Mesenteric fat pad (tissue), 1 donor: ENCODE results near the gene ARFGAP2. TPM values are rescaled to one million over a fixed set of nuclear protein-coding genes. Genes with fewer than 3 reads are reported as not detected.
"Not testable (repeated sequence)": the region's sequence is repeated elsewhere in the genome, so short reads cannot be mapped to it uniquely, and the experiment has no call there.

Experiments used
- DNase-seq: peaks from one replicate; pipeline ENCODE4 v3.0.0-alpha.2; 2020; ENCODE audit warnings: low spot score
- long read RNA-seq: library from polyadenylated mRNA; unstranded; transcript quantifications from one replicate; pipeline ENCODE4 v2.0.0, GENCODE V29; 2020
- total RNA-seq: library from RNA; stranded (reverse); fragmentation: NEBNext Ultra II Directional; extraction: Animal tissue kit (Norgen Biotek cat#: 25700); gene quantifications from one replicate; pipeline ENCODE4 v1.2.1, GENCODE V29; 2021
- donor health status: DM: yes; HTN: yes; CAD: no.

ARFGAP2 gene
- 57.0 TPM for total RNA-seq
- long read RNA-seq, transcript ARFGAP2-216 (2 exons, 519 nt), result minor isoform, 5 of 256 reads
- long read RNA-seq, transcript ARFGAP2-205 (16 exons, 2,976 nt), result major isoform, 170 of 256 reads
- long read RNA-seq, partial matches to known transcripts, result 24 of 256 reads
- long read RNA-seq, other reads (novel, unspliced or antisense), result 50 of 256 reads

DNA sequence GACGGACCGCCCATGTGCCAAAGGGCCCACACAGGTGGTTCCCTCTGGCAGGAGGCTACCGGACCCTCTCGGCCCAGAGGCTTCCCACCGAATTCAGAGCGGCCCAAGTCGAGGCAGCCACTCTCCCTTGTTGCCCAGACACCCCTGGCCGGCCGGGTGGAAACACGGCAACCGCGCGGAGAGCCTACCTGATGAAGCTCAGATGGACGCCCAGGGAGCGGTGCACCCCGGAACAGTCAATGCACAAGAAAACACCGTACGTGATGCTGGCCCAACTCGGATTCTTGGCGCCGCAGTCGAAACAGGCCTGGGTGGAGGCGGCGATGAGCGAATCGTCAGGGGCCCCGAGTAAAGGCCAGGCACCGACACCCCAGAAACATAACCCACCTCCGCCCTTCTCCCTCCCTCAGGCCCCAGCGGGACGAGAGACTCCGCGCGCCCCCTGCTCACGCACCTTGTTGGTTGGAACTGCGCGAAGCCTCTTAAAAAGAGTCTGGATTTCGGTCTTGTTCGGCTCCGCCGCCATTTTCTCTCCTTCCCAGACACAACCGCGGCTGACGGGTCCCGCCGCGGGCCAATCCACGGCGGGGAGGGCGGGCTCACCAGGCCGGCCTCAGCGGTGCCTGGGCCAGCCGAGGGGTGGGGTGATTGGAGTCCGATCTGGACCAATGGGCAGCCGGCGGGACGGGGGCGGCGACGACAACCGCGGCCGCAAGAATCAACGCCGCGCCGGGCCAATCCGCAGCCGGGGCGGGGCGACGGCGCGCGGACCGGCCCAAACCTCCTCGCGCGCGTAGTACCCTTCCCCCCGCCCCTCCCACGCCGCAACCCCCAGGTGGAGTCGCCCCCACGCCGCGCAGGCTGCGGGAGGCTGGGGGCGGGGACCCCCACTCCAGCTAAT lies at the start of gene ARFGAP2:
Gene ARFGAP2, minus strand, starts transcription at position 552 of the 901 bp plus-strand sequence. Its CDS starts 26 bp downstream, at position 526.
- DNase-seq, result peak; percentile 98

DNA sequence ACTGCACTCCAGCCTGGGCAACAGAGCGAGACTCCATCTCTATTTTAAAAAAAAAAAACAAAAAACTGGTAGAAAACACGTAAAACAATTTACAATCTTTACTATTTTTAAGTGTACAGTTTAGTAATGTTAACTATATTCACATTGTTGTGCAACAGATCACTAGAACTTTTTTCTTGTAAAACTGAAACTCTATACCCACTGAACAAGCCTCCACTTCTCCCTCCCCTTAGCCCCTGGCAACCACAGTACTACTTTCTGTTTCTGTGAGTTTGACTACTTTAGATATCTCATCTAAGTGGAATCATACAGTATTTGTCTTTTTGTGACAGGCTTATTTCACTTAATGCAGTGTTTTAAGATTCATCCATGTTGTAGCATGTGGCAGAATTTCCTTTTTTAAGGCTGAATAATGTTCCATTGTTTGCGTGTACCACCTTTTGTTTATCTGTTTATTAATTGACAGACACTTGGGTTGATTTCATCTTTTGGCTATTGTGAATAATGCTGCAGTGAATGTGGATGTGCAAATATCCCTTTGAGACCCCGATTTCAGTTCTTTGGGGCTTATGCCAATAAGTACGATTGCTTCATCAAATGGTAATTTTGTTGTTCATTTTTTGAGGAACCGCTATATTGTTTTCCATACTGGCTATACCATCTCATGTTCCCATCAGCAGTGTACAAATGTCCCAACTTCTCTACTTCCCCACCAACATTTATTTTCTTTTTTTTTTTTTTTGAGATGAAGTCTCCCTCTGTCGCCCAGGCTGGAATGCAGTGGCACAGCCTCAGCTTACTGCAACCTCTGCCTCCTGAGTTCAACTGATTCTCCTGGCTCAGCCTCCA lies 49.1 kb upstream of the ARFGAP2 start:
- DNase-seq, result no peak

DNA sequence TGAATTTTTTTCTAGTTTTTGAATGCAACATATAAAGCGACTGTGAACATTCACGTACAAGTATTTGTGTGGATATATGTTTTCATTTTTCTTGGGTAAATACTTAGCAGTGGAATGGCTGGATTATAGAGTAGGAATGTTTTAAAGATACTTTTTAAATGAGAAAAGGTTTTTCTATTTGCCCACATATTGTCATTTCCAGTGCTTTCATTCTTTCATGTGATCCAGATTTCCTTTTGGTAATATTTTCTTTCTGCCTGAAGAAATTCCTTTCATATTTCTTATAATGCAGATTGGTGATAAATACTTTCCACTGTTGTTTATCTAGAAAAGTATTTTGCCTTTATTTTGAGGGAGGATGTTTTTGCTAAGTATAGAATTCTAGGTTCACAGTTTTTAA lies 46.0 kb upstream of the ARFGAP2 start:
- DNase-seq, result no peak

DNA sequence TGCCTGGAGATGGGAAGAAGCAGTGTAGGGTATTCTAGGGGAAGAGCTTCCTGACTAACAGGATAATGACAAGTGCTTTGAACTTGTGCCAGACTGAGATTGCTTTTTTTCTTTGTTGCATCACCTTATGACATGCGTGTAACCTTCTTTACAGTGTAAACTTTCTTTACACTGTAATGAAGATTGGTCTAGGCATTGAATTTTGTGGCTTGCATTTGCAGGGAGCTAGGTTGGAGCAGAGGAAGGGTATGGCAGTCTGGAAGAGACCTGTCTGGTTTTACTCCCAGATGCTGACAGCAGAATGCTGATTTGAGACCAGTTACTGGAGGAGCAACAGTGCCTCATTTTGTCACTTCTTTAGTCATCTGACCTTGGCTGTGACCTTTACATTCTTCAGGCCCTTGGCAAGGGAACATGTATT lies 43.7 kb upstream of the ARFGAP2 start:
- no peak for DNase-seq

DNA sequence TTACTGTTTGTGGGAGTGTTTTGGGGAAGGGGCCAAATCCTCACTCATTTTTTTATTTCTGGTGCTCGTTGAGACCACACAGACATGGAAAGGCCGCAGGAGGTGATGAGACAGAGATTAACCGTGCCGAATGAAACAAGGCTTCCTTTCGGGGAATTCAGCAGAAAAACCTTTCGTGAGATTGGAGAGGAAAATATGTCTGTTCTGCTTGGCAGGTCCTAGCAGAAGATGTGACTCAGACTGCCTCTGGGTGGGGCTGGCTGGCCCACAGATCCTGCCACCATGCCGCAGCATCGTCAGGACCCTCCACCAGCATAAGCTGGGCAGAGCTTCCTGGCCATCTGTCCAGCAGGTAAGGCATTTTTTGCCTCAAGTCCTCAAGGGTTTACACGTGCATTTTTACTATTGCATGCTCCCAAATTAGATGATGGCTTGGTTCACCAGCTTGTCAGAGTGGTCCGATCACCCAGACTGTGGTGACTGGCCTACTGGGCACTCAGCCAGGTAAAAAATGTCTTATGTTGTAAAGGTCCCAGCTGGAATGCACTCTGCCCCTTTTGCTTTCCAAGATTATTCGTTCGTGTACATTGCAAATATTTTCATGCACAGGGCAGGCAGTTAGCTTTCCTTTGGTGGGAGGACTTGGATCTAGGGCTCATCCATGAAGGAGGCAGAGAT lies 39.6 kb upstream of the ARFGAP2 start:
- no peak for DNase-seq

DNA sequence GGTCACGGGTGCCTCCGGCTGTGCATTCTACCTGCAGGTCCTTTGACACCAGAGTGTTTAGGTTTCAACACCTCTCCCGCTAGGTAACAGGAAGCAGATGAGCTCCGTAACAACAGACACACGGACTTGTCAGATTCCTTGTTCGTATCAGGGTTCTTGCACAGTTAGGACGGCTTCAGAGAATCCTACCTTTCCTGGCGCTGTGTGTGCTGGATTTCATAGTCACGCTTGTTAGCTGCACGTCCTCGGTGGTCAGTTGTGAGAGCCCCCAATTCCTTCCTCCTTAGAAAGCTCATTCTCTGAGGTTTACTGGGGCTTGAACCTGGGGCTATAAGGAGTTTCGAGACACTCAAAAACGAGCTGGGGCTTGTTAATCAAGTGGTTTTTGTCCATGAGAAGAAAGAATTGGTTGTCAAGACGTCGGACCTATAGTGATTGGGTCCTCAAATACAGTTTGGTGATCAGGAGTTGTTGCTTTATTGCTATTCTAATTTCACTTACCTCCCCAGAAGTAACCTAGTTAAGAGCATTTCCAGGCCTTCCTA lies 38.8 kb upstream of the ARFGAP2 start:
- no peak for DNase-seq

DNA sequence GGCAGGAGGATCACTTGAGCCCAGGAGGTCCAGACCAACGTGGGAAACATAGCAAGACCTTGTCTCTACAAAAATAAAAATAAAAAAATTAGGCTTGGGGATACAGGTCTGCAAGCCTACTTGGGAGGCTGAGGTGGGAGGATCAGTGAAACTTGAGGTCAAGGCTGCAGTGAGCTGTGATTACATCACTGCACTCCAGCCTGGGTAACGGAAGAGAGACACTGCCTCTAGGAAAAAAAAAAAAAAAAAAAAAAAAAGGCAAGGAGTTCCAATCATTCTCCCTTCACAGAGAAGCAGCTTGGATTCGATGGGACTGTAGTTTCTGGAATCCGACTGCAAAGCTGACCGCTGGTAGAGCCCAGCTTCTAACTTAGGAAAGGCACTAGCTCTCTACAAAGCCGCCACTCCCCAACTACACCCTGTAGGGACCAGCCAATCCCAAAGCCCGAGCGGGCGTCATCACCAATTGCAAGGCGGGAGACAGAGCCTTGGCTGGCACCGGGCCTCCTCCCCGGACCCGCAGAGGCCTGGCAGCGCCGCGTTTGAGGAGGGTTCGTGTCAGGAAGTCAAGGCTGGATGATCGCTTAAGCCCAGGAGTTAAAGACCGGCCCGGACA lies 37.4 kb upstream of the ARFGAP2 start:
- DNase-seq, result peak; percentile 95

DNA sequence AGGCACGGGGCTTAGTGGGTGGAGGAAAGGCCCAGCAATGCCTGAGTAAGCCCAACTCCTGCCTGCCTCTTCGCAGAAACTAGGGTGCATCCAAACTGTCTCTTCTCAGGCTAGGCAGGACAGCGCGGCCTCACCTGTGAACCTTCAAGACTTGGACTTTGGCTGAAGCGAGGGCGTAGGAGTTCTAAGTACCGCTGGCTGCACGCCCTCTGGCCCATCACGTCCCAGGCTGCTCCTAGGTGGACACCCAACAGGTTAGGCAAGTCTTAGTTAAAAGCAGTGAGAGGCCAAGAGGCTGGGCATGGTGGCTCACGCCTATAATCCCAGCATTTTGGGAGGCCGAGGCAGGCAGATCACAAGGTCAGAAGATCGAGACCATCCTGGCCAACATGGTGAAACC lies 36.3 kb upstream of the ARFGAP2 start:
- no peak for DNase-seq

DNA sequence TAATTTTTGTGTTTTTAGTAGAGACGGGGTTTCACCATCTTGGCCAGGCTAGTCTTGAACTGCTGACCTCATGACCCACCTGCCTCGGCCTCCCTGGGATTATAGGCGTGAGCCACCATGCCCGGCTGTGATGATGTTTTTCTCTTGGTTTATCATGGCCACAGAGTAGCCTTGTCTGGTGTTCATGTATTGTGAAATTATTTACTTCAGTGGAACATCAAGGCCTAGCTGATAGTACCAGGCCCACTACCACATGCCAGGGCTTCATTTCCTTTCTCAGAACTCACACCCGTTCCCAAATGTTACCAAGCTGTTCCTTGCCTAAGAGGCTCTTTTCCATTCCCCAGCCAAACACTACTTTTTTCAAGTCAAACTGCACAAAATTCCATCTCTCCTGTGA lies 31.9 kb upstream of the ARFGAP2 start:
- no peak for DNase-seq

DNA sequence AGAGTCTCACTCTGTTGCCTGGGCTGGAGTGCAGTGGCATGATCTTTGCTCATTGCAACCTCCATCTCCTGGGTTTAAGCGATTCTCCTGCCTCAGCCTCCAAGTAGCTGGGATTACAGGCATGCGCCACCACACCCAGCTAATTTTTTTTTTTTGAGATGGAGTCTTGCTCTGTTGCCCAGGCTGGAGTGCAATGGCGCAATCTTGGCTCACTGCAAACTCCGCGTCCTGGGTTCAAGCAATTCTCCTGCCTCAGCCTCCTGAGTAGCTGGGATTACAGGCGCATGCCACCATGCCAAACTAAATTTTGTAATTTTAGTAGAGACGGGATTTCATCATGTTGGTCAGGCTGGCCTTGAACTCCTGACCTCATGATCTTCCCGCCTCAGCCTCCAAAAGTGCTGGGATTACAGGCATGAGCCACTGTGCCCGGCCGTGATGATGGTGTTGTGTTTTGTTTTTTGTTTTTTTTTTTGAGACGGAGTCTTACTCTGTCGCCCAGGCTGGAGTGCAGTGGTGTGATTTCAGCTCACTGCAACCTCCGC lies 31.4 kb upstream of the ARFGAP2 start:
- not testable (repeated sequence) for DNase-seq

DNA sequence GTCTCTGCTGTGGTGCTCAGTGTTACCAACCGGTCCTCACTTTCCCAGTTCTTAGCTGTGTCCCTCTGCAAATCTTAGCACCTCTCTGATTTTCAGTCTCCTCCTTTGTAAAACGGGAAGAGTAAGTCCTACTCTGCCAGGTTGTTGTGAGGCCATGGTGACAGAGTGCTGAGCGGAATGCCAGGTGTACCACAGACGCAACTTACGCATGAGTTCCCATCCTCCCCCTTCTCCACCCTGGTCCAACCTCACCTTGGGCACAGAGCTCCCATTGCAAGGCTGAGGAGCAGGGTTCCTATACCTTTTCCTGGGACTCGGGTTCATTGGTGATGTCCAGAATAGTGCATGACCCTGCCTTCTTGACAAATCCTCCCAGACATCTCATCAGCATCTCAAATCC lies 30.8 kb upstream of the ARFGAP2 start:
- no peak for DNase-seq

DNA sequence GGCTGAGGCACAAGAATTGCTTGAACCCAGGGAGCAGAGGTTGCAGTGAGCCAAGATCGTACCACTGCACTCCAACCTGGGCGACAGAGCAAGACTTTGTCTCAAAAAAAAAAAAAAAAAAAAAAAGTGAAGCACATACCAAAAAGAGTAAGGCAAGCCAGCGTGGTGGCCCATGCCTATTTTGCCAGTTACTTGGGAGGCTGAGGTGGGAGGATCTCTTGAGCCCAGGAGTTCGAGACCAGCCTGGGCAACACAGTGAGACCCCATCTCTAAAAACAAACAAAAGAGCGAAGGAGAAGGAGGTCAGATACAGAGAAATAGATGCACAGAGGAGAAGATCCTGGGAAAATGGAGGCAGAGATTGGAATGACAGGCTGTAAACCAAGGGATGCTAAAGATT lies 29.9 kb upstream of the ARFGAP2 start:
- DNase-seq, result not testable (repeated sequence)

DNA sequence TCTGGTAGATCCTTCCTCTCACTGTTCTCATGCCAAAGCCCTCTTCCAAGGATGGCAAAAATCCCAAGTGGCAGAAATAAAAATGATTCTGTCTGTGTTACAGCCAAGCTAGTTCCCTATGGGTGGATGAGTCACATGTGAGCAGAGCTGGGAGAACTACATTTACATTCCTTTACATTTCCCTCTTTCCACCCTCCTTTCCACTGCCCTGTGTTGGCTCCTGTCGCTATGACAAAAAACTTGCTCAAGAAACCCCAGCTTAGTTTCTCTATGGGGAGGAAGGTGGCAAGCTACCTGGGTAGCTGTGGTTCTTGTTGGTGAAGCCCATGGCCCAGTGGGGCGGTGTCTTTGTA lies 27.9 kb upstream of the ARFGAP2 start:
- DNase-seq, result no peak

DNA sequence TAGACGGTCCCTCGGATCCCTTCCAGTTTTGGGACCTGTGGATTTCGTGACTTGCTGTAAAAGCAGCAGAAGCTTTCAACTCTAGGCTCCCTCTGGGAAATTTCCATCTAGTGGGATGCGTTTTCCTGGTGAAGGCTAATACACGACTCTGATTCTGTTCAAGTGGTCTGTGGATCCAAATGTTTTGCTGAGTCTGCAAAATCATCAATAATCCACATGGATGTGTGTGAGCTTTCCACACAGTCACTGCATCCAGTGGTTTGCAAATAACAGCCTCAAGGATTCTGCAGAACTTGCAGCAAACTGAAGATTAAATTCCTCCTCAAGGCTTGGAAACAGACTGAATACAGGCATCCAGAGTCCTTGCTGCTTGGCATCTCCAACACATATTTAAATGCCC lies 25.9 kb upstream of the ARFGAP2 start:
- no peak for DNase-seq

DNA sequence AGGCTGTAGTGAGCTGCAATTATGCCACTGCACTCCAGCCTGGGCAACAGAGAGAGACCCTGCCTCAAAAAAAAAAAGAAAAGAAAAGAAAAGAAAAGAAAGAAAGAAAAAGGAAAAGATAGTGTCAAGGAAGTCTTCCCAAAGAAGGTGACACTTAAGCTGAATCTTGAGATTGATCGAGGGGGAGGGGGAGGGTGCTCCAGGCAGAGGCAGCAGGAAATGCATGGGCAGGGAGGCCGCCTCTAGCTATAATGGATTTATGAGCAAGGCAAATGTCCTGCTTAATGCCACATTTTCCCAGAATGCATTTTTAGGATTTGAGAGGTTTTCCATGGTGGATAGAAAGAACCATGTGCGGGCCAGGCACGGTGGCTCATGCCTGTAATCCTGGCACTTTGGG lies 24.3 kb upstream of the ARFGAP2 start:
- DNase-seq, result no peak

DNA sequence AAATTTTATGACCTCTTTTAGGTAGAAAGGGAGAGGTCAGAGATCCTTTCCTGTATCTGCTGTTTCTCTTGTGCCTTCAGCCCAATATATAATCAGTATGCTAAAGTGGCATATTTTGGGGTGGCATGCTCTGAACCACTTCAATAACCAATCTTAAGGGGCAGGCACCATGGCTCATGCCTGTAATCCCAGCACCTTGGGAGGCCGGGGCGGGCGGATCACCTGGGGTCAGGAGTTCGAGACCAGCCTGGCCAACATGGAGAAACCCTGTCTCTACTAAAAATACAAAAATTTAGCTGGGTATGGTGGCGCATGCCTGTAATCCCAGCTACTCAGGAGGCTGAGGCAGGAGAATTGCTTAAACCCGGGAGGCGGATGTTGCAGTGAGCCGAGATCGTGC lies 21.5 kb upstream of the ARFGAP2 start:
- DNase-seq, result not testable (repeated sequence)

DNA sequence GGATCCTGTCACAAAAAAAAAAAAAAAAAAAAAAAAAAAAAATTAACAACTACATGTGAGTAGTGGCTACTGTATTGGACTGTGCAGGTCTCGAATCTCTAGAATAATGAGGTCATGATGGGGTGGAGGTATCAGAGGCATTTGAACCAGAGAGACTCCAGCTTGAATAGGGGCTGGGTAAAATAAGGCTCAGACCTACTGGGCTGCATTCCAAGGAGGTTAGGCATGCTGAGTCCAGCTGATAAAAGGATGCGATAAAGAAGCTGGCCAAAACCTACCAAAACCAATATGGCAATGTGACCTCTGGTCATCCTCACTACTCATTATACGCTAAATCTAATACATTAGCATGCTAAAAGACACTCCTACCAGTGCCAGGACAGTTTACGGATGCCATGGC lies 15.4 kb upstream of the ARFGAP2 start:
- DNase-seq, result no peak

DNA sequence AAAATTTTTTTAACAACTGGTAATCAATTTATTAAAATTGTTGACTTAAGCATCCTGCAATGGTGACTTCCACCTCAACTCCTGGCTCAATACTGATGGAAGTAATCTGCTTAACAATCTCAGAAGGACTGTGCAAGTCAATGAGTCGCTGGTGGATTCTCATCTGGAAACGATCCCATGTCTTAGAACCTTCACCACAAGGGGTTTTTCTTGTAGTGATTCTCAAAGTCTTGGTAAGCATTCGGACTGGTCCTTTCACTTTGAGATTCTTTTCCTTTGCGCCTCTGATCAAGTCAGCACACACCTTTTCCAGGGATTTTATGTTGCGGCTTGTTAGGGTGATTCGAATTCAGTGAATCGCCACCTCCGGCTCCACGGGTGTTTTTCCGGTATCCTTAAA lies 14.5 kb upstream of the ARFGAP2 start:
- DNase-seq, result not testable (repeated sequence)

DNA sequence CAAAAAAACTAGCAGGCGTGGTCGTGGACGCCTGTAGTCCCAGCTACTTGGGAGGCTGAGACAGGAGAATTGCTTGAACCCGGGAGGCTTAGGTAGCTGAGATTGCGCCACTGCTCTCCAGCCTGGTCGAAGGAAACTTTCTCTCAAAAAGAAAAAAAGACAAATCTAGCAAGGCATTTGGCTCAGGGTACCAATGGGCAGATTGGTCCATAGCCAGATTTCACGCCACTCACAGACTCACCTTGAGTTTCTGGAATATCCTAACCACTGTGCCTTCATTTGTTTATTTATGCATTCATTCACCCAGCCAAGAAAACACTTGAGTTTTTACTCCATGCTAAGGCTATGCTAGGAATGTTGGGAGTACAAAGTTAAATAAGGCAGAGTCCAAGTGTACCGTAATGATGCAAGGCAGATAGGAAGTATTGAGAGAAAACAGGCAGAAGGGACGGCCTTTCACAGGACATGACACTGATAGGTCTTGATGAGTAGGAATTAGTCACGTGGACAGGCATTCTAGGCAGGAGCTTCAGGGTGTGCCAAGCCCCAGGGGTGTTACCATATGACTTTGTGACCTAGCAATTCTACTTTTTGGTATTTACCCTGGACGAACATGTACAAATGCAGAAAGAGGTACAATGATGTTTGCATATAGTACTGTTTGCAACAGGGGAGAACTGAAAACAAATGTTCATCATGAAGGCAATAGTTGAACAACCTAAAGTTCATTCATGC lies 12.6 kb upstream of the ARFGAP2 start:
- no peak for DNase-seq

DNA sequence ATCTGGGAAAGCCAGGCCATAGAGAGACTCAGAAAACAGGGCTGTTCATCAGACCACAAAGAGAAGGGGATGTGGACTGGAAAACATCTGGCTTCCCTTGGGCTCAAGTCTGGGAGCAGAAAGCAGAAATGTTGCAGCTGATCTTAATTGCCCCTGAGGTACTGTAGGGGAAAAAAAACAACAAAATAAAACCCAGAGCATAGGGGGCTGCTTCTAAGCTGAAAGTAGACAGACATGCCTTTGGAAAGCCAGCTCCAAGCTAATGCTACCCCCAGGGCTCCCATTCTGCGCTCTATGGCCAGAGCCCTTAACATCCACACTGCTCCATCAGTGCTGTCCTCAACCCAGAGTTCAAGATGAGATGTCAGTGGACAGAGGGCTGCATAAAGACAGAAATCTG lies 11.6 kb upstream of the ARFGAP2 start:
- DNase-seq, result no peak
